ENCODE results near the gene ANKRD12.

- TF ChIP-seq POLR2A (IDR thresholded peaks at IDR 0.05) (no peak), CTCF (IDR thresholded peaks at IDR 0.05) (no peak)
Measured at GRCh38 chr18:9106800-9107584, 29.6 kb upstream of the ANKRD12 start.

All from esophagus squamous epithelium (tissue), 4 donors.